PFSK-1 (cell line): ENCODE results near the gene ATG3.

Source experiments
- POLR2AphosphoS5 ChIP-seq: IDR thresholded peaks from 2 replicates; pipeline ENCODE4 v1.6.1; 2012; ENCODE audit warnings: low read depth, mild to moderate bottlenecking, control low read depth, low read length, moderate library complexity
- REST ChIP-seq, 2 experiments: IDR thresholded peaks; 2 replicates each; pipeline versions ENCODE4 v1.6.1 to v1.8.0; 2011 to 2012; ENCODE audit warnings: low read depth in 2 of 2, low read length in 2 of 2, control low read depth in 1 of 2, inconsistent platforms in 1 of 2, mild to moderate bottlenecking in 1 of 2, moderate library complexity in 1 of 2; ENCODE audit not compliant: insufficient read depth in 1 of 2
- SIN3A ChIP-seq: IDR thresholded peaks from 2 replicates; pipeline ENCODE4 v1.6.1; 2012; ENCODE audit warnings: mild to moderate bottlenecking, low read length, moderate library complexity, borderline replicate concordance; ENCODE audit not compliant: insufficient read depth

GRCh38 chr3:112597945-112598344 is 36.2 kb upstream of the ATG3 start:
- no peak for TF ChIP-seq SIN3A
- TF ChIP-seq POLR2AphosphoS5: no peak
- no peak for TF ChIP-seq REST (IDR thresholded peaks at IDR 0.05; ENCODE audit: insufficient read depth in 1 of 2, low read depth in 2 of 2, low read length in 2 of 2)
